NCI-H1417 (cell line): Measurements from ENCODE around the gene WNT7B.
"Not testable (repeated sequence)": the region's sequence is repeated elsewhere in the genome, so short reads cannot be mapped to it uniquely, and the experiment has no call there.

Source experiments
- DNase-seq, 3 experiments: peaks; one replicate each; lab custom pipeline; 2025; lab: John Stamatoyannopoulos, UW

WNT7B gene

DNA sequence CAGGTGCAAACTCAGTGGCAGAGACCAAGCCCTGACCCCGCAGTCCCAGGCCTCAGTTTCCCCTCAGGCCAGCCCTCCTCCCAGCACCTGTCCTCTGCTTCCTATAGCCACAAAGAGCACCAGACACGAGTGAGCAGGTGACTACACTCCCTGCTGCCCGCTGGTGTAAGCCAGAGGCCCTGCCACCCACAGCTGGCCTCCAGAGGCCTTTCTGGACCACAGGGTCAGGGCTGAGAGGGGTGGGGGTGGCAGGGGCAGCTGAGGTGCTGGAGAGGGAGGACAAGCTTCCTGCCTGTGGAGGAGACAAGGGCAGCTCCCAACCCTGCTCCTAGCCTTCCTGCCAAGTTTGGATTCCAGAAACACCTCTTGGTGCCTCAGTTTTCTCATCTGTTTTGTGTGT is 31.3 kb upstream of the WNT7B start:
- no peak for DNase-seq

DNA sequence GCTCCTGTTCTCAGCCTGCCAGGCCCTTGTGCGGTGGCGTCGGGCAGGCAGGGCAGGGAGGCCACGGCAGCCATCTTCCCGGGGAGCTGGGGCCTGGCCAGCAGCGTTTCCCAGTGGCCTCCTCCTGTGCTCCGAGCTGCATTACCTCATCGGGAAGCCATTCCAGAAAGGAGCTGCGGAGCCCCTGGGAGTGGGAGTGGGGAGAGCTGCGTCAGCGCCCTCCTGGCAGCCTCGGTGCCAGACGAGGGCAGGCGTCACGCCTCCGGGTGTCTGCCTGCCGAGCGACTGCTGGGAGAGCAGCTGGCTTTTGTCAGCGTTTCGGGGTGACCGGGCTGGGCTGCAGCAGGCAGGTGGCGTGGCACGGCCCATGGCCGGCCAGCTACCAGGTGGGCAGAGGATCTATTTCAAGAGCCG is 30.9 kb upstream of the WNT7B start:
- peak in 2 of 3 experiments; percentile 84 to 94 for DNase-seq

DNA sequence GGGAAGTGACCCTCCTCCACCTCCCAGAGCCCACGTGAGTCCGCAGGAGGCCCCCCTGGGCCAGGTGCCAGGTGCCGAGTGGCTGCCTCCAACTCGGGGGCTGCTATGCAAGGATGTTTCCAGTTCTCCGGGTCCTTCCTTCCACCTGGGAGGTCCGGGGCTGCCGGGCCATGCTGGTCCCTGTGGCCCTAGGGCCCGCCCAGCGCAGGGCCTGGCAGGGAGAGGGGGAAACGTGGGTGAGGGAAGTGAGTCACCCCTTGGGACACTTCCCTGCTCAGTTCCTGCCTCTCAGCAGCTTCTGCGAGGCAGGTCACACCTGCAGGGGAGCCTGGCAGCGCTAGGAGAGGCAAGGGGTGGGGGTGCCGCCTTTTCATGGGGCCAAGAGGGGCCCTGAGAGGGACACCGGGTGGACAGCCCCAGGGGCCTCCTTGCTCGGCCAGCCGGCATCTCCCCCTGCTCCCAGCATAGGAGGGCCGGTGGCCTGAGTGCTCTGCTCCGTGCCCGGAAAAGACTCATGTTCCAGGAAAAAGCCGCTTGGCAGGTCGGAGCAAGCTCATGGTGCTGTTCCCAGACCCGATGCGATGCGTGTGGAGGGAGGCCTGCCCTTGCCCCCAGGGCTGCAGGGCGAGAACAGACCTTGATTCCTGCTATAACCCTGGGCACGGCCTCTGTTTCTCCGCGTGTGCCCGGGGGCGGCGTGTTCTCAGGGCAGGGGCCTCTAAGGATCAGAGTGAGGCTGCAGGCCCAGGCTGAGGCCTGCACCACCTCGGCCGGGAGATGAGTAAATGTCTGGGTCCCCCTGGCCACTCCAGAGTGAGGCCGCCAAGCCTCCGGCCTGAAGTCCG is 30.3 kb upstream of the WNT7B start:
- DNase-seq, result no peak

DNA sequence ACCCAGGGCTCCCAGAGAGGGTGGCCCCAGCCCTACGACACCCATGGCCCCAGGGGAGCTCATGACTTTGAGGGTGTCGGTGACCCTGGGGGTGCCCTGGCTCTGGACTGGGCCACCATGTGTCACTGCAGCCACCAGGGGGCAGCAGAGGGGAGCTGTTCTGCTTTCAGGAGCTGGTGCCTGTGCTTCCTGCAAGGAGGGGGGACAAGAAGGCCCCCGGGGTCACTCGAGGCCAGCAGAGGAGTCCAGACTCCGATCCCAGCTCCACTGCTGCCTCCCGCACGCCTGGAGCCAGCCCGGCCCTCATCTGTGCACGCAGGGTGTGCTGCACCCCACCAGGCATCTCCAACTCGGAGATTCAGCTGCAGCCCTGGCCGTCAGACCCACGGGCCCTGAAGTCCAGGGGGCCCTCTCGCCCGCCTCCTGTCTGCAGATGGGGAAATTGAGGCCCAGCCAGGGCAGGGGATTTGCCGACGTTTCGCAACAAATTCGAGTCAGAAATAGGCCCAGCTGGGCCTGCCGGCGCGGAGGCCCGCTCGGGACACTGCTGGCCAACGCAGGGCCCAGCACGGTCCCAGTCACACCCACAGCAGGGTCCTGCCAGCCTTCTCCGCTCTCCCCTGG is 29.5 kb upstream of the WNT7B start:
- peak; percentile 29 to 90 (median 81) for DNase-seq

DNA sequence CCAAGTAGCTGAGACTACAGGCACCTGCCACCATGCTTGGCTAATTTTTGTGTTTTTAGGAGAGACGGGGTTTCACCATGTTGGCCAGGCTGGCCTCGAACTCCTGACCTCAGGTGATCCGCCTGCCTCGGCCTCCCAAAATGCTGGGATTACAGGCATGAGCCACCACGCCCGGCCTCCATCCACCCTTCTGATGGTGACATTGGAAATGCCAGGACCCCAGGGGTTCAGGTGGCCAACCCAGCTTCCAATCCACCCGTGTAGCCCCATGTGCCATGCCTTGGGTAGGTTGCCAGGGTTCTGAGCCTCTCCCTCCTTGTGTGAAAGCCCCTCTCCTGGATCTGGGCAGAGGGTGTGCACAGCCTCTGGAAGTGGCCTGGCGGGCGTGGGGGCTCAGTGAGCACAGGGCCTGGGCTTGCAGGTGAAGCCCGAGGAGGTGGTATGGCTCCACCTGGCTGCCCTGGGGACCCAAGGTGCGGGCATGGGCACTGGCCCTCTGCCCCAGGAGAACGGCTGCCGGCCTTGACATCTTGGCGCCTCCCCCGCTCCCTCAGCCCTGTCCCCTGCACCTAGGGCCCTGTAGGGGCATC is 28.2 kb upstream of the WNT7B start:
- not testable (repeated sequence) for DNase-seq

DNA sequence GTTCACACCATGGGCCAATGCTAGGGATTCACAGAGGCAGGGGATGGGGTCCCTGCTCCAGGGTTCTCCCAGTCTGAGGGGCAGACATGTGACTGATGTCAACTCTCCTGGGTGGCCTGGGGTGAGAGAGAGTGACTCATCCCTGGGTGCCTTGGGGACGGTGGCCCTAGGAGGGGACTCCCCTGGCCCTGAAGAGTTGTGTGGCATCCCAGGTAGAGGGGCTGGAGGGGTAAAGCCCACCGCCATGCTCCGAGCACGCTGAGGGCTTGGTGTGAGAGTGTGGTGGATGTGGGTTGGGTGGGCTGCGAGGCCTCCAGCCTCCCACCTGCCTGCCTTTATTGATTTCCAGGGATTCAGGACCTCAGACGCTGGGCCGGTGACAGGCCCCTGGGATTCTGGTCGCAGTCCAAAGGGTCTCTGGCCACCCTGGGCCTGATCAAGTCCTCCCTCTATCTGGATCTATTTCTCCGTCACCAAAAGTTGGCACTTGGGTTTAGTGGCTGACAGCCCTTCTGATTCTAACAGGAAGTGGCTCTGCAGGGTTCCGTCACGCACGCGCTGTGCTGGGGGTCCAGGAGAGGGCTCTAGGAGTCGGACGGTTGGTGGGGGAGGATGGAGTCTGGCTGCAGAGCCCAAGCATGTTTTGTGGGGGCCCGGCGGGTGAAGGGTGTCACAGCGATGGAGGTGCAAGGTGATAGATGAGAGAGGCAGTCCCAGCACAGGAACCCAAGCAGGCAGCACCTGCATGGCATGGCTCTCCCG is 27.3 kb upstream of the WNT7B start:
- DNase-seq, result no peak

DNA sequence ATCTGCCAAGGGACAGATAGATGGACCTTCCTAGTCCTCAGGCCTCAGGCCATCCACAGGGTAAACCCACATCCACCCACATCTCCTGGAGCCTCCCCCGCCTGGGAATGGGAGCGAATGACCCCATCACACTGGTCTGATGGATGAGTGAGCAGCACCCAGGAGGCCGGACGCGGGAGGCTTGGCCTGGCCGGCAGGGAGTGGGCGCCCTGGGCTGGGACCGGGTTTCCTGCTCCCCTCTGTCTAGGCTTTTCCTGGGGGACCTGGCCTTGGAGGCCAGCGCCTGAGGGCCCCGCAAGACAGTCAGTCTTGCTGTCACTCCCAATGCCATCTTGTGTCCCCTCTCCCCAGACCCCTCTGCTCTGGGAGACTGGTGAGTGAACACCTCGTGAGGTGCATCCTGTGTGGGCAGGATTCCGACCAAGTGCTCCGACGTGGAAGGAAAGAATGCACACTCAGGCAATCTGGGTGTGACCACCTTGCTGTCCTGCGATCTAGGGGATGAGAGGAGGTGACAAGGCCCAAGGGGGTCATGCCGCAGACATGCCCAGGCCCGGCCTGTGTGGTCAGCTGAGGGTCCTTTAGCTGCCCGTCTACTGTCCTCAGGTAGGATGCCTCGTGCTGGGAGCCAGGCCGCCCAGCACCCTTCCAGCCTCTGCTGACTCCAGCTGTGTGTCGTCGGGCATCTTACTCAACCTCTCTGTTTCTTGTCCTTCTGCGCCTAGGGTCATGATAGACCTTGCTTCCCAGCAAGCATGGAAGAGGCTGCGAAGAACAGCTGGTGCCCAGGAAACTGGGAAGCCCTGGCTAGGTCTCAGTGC is 26.5 kb upstream of the WNT7B start:
- no peak for DNase-seq

DNA sequence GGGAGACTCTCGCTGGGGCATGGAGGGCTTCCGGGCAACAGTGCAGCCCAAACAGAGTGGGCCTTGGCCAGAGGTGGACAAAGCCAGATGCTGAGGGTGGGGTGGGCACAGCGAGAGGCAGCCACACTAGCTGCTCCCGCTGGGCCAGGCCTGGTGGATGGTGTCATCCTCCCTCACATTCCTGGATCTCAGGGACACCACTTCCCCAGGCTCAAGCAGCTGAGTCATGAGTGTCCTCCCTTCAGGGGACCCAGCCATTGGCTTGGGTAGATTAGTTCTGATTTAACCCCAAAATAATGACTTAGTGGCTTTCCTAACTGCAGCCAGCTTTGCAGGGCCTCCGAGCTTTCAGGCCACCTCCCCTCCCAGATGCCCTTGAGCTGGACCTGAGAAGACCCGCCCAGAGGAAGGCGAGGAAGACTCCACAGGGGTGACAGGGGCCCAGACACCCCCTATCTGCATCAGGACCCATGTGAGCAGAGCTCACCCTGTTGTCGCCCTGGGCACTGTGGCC is 25.9 kb upstream of the WNT7B start:
- no peak for DNase-seq

DNA sequence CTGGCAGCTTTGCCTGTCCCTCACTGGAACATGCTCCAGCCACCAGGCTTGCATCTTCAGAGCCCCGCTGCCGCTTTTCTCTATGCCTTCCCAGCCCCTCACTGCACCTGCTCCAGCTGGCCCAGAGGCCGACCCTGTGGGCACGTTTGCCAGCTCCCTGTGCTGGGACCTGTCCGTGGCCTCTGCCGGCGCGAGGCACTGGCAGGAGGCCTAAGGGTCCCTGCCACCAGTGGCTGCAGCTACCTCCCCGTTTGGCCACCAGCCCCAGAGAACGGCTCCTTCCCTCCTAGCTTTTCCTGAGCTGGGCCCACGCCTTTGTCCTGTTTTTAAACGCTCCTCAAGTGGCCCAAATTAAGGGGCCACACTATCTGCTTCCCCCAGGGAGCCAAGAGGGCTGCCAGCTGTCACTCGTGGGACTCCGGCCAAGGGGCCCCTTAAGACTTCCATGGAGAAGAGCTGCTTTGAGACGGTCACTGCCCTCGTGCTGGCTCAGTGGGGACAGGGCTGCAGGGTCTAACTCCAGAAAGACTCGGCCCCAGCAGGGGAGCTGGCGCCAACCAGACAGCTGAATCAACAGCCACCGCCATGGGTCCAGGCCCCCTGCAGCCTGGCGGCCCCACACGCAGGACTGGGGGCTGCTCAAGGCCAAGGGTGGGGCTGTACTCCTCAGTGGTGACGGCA is 24.6 kb upstream of the WNT7B start:
- DNase-seq, result peak in 2 of 3 experiments; percentile 91 to 97

DNA sequence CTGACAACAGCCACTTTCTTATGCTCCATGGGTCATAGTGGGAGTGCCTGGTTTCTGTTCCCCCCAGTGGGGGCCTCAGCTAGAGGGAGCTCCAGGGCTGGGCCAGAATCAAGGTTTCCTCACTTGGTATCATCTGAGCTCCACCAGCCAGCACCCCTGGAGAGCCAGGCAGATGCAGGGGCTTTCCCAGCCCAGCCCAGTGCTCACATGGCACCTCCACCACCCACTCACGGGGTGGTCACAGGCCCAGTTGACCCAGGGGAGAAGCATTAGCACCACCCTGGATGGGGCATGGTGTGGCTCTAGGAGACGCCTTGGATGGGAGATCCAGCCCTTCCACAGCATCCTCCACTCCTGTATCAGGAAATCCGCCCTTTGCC is 24.1 kb upstream of the WNT7B start:
- DNase-seq, result no peak

DNA sequence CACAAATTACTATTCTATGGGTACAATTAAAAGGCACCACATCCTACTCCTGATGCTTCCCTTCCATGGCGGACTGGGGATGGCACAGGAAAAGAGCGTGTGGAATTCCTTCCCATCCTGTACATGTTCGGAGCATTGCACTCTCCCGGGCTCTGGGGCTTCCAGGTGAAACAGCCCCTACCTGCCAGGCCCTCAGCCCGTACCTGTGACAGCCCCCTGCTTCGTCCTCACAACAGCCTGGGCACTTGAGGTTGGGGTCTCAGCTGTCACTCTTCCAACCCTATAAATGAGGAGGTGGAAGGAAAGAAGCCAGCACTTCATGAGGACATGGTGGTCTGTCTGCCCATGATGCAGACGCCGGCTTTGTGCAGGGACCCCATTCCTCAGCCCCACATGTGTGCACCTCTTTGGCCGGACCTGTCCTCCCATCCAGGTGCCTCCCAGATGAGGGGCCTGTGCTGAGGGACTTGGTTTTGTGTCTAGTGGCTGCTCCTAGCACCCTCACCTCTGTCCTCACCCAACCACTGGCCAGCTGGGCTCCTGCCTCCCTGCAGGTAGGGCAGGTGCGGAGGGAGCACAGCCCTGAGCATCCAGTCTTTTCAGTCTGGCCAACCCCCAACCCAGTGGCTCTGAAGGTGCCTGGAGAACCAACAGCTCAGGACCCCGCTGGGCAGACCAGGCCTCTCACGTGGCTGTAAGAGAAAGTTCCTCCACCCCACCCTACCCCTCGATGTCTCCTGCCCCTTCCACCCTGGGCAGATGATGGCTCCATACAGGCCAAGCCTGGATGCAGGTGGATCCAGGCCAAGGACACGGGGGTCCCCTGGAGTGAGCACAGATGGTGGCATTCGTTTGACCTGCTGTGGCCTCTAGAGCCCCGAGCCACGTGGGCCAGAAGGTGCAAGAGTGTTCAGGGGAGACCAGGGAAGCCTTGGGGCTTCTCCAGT is 23.4 kb upstream of the WNT7B start:
- DNase-seq, result no peak

DNA sequence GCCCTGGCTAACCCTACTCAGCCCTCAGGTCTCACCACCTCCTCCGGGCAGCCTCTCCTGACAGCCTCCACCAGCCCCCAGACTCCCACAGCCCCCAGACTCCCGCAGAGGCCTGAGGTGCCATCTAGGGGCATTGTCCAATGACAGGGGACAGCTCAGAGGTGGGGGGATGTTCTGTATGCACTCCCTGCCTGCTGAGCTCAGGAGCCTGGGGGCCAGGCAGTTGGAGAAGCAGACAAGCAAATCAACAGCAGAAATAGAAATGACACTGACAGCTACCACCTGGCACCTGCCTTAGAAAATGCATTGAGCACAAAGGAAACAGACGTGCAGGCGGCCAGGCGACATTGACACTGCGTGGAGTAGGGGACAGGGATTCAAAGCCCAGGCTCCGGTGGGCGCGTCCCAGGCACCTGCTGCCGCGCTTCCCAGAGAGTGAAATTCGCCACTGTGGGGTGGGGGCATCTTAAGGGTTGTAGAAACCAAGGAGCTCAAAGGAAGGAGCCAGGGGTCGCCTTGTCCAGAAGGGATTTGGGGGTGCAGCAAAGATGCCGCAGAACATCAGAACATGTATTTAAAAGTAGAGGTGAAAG is 22.5 kb upstream of the WNT7B start:
- DNase-seq, result peak in 2 of 3 experiments; percentile 82 to 95

DNA sequence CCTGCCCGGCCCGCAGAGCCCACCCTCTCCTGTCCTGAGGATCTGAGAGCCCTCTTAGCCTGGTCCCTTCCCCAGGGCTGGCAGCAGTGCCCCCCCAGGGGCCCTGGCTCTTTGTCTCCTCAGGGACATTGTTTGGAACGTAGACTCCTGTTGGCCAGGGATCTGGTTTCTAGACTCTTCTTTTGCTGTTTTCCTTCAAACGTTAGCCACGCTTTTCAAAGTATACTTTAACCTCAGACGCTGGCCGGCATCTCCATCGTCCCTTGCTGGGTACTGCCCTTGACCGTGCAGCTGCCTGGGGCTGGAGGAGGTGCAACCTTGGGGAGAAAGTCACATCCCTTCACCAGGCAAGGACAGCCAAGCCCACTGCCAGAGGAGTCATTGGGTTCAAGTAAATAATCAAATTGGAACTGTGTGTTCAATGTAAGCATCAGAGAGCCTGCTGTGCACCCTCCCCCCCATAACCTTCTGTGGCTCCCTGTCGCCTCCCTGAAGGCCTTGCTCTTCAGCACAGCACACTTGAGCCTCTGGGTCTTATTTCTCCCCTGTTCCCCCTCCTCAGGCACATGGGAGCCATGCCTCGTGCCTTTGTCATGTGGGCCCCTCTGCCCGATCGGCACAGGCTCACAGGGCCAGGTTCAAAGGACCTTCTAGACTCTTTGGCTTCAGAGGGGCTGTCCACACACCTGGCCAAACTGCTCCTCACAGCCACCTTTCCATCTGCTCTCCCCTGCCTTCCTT is 21.8 kb upstream of the WNT7B start:
- no peak for DNase-seq

DNA sequence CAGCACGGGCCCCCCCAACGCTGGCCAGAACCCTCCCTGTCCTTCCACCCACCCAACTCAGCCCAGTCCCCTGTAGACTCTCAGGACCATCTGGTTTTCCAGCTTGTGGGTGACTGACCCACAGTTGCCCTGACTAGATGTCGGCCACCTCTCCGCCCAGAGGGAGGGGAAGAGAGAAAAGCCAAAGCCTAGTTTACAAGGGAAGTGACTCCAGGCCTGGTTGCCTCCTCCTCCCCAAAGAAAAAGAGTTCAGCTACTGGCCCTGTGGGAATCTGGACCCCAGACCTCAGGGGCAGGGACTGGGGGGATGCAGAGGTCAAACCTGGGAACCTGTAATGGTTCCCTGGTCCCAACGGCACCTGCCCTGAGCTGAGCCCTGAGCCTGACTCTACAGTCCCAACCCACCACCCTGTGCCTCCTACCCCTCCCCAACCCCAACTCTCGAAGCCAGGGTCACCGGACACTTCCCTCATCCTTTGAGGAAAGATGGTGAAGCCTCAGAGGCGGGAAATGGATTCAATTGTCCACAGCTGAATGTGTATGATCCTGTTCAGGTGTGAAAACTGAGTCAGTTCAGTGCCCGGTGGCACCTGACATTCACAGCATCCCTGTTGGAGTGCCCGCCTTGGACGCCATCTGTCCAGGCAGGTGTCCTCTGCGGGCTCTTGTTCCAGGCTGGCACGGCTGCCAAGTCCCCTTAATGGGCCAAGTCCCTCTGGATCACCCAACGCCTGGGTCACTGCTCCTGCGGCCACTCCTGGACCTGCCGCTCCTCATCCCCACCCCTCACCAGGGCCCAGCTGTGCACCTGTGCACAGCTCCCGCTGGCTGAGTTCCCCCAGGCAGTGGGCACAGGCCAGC is 21.0 kb upstream of the WNT7B start:
- no peak for DNase-seq

DNA sequence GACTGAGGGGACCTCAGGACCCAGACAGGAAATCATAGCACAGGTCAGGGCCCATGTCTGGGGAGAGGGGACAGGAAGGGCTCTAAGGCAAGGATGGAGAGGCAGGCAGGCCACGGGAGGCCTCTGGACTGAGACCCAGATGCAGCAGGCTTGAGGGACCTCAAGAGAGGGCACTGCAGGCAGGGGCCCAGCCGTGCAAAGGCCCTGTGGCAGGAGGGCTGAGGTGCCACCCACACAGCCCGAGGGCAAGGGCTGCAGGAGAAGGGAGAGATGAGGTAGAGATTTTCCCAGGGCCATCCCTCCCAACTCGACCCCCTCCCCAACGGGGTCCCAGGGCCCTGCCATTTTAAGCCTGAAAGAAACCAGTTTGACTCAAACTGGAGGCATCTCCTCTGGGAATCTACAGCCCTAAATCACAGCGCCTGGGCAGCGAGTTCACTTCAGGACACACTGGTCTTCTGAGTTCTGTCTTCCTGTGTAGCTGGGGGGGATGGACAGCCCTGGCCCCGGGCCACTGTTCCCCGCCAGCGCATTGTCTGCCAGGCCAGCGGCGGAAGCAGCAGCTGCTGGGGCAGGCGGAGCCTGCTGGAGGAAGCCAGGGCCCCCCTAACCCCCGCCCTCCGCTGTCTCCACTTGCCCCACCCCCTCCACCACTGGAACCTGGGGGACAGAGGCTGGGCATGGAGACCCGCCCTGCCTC is 20.3 kb upstream of the WNT7B start:
- no peak for DNase-seq

DNA sequence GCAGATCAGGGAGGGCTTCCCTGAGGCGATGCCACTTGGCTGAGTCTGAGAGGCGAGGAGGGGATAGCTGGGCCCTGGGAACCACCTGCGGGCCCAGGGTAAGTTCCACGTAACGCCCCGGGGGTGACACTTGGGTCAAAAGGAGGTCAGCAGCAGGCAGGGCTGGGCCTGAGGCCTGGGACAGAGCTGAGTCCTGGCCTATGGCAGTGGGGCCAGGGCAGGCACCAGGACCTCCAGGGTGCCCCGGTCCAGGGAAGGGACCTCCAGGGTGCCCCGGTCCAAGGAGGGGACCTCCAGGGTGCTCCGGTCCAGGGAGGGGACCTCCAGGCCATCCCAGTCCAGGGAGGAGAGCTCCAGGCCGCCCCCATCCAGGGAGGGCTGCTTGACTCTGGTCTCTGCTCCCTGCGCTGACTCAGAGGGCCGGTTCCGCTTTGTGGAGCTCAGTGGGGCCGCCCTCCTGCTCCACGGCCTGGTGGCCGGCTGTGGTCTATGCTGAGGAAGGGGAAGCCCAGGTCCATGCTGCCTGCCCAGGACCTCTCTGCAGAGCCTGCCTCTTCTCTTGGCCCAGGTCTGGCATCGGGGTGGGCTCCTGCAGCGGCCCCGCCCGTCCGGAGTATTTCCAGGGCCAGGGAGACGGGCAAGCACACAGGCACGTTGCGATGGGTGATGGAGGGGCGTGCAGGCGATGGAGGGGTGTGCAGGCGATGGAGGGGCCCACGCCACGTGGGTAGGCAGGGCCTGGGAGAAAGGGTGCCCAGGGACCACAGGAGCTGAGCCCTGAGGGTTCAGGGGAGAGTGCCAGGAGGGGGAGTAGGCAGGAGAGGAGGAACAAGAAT is 19.5 kb upstream of the WNT7B start:
- no peak for DNase-seq
